Mesendoderm (in vitro differentiated cells): Measurements from ENCODE around the gene A4GNT.
"Not testable (repeated sequence)": the region's sequence is repeated elsewhere in the genome, so short reads cannot be mapped to it uniquely, and the experiment has no call there.

Experiments
- DNase-seq: peaks from one replicate; pipeline ENCODE4 v3.0.0; 2013
- H2AK5ac ChIP-seq: 2 replicates; pipeline ENCODE4 v1.6.1; 2013; ENCODE audit warnings: low read length, inconsistent platforms
- H2BK120ac ChIP-seq: 2 replicates; pipeline ENCODE4 v1.6.1; 2013; ENCODE audit warnings: low read depth, mild to moderate bottlenecking, low read length, moderate library complexity, mixed read lengths
- H2BK15ac ChIP-seq: replicated peaks from 2 replicates; pipeline ENCODE4 v1.6.1; 2013; ENCODE audit warnings: low read depth, mild to moderate bottlenecking, moderate library complexity
- H2BK5ac ChIP-seq: 2 replicates; pipeline ENCODE4 v1.6.1; 2013; ENCODE audit warnings: low read length, inconsistent platforms
- H3K18ac ChIP-seq: 2 replicates; pipeline ENCODE4 v1.6.1; 2013; ENCODE audit warnings: mild to moderate bottlenecking, low read length, mixed read lengths
- H3K23ac ChIP-seq: one replicate; pipeline ENCODE4 v1.6.1; 2013; ENCODE audit warnings: low read length
- H3K27ac ChIP-seq: 2 replicates; pipeline ENCODE4 v1.5.1; 2013; ENCODE audit warnings: low read depth, mild to moderate bottlenecking, inconsistent platforms, low read length, moderate library complexity
- H3K27me3 ChIP-seq: 2 replicates; pipeline ENCODE4 v1.6.1; 2013; ENCODE audit warnings: low read length, control low read depth, mild to moderate bottlenecking, inconsistent platforms; ENCODE audit not compliant: insufficient read depth, poor library complexity
- H3K36me3 ChIP-seq: 2 replicates; pipeline ENCODE4 v1.6.1; 2013; ENCODE audit warnings: low read length, inconsistent platforms; ENCODE audit not compliant: control insufficient read depth, insufficient read depth
- H3K4ac ChIP-seq: one replicate; pipeline ENCODE4 v1.6.1; 2013; ENCODE audit warnings: low read depth, mild to moderate bottlenecking, low read length, moderate library complexity
- H3K4me1 ChIP-seq: 2 replicates; pipeline ENCODE4 v1.6.1; 2013; ENCODE audit warnings: low read depth, low read length, inconsistent platforms; ENCODE audit not compliant: control insufficient read depth
- H3K4me2 ChIP-seq: 2 replicates; pipeline ENCODE4 v1.6.1; 2013; ENCODE audit warnings: low read length
- H3K4me3 ChIP-seq: 2 replicates; pipeline ENCODE4 v1.5.1; 2013; ENCODE audit warnings: mild to moderate bottlenecking, low read length
- H3K56ac ChIP-seq: one replicate; pipeline ENCODE4 v1.6.1; 2013; ENCODE audit warnings: low read length
- H3K79me1 ChIP-seq: 2 replicates; pipeline ENCODE4 v1.6.1; 2013; ENCODE audit warnings: low read length, inconsistent platforms
- H3K79me2 ChIP-seq: 2 replicates; pipeline ENCODE4 v1.6.1; 2013; ENCODE audit warnings: mild to moderate bottlenecking, low read length; ENCODE audit not compliant: control insufficient read depth, insufficient read depth
- H3K9ac ChIP-seq: 2 replicates; pipeline ENCODE4 v1.6.1; 2013; ENCODE audit warnings: low read length, inconsistent platforms
- H4K5ac ChIP-seq: one replicate; pipeline ENCODE4 v1.6.1; 2013; ENCODE audit warnings: low read length
- H4K8ac ChIP-seq: one replicate; pipeline ENCODE4 v1.6.1; 2013; ENCODE audit warnings: low read depth, mild to moderate bottlenecking, control low read depth, low read length, moderate library complexity
- WGBS: extraction: QIAGEN DNeasy Blood & Tissue Kit; methylation state at CpG from one replicate; pipeline ENCODE4 v1.1.7; 2013; ENCODE audit warnings: low lambda C conversion rate, missing lambda C conversion rate; ENCODE audit not compliant: insufficient coverage; ENCODE audit errors: extremely low coverage; 5-methylcytosine and 5-hydroxymethylcytosine counted together

Gene A4GNT

DNA sequence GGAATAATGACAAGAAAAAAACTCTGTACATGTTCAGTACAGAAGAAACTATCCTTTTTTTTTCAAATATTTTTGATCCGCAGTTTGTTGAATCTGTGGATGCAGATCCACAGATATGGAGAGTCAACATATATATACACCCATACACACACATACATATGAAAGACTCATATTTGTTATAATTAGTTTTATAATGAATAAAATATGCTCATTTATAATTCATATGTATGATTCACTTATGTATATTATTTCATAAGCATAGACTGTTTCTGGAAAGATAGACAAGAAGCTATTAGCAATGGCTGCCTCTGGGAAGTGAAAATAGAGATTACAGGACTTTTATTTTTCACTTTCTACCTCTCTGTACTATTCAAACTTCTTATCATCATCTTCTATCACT lies 26.6 kb downstream of the A4GNT start:
- H3K27ac ChIP-seq, result no peak overlapping the region
- H3K79me2 ChIP-seq, result no peaks in the 10 kb centered on the region
- no peak overlapping the region for H4K8ac ChIP-seq
- no peak overlapping the region for H3K9ac ChIP-seq
- no peak overlapping the region for H3K4me3 ChIP-seq
- no peak overlapping the region for H3K4ac ChIP-seq
- H2BK5ac ChIP-seq, result no peak overlapping the region
- DNase-seq, result no peak
- H3K79me1 ChIP-seq, result peaks cover 2% of the 10 kb centered on the region
- no peak overlapping the region for H3K18ac ChIP-seq
- H2AK5ac ChIP-seq, result no peak overlapping the region
- H3K4me2 ChIP-seq, result no peak overlapping the region
- H3K56ac ChIP-seq, result no peak overlapping the region
- no peak overlapping the region for H2BK15ac ChIP-seq
- no peaks in the 10 kb centered on the region for H3K27me3 ChIP-seq
- no peak overlapping the region for H3K23ac ChIP-seq
- H3K4me1 ChIP-seq, result no peaks in the 10 kb centered on the region
- H4K5ac ChIP-seq, result no peak overlapping the region
- no peak overlapping the region for H2BK120ac ChIP-seq
- WGBS, result no CpG with 5 or more reads among the region's 1 CpG
- H3K36me3 ChIP-seq, result no peaks in the 10 kb centered on the region

DNA sequence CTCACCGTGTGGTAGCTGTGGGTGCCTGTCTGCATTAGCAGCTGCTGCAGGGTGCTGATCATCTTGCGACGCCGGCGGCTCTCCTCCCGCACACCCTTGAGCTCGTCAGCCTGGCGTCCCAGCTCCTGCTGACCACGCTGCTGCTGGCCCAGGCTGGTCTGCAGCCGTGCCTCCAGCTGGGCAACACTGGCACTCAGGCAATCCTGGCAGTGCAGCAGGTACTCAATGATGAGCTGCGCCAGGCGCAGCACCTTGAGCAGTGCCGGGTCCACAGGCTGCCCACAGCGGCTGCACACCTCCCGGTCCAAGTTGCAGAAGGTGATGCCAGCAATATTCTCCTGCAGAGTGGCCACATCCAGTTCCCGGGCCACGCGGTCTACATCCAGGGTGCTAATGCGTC lies 28.7 kb downstream of the A4GNT start:
- Histone ChIP-seq H3K27me3 (no peaks in the 10 kb centered on the region), H2AK5ac (no peak overlapping the region), H3K36me3 (no peaks in the 10 kb centered on the region), H3K4me2 (no peak overlapping the region), H3K9ac (no peak overlapping the region), H3K4me3 (no peak overlapping the region), H2BK120ac (no peak overlapping the region), H3K79me2 (no peaks in the 10 kb centered on the region), H2BK15ac (no peak overlapping the region), H3K79me1 (peaks cover 2% of the 10 kb centered on the region), H3K18ac (no peak overlapping the region), H3K27ac (no peak overlapping the region), H4K5ac (no peak overlapping the region), H3K23ac (no peak overlapping the region), H2BK5ac (no peak overlapping the region), H3K4me1 (no peaks in the 10 kb centered on the region), H3K56ac (no peak overlapping the region), H4K8ac (no peak overlapping the region), H3K4ac (no peak overlapping the region)
- DNase-seq, result no peak
- WGBS, result no CpG with 5 or more reads among the region's 19 CpGs

DNA sequence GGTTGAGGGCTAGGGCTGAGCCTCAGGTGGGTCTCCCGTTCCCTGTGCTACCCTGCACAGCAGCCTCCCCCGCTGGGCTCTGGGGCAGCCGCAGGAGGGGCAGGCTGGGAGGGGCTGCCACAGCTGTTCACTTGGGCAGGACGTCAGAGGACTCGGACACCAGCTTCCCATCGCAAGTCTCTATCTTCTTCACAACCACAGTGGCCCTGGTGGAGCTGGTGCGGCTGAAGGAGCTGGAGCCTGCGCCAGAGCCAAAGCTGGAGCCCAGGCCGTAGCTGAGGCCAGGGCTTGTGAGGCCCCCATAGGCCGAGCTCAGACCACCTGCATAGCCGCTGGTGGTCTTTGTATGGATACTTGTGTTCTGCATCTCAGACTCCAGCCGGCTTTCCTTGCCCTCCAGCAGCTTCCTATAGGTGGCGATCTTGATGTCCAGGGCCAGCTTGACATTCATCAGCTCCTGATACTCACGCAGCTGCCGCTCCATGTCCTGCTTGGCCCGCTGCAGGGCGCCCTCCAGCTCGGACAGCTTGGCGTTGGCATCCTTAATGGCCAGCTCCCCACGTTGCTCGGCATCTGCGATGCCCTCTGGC lies 30.7 kb downstream of the A4GNT start:
- H3K18ac ChIP-seq, H3K79me2 ChIP-seq, H2AK5ac ChIP-seq, H4K8ac ChIP-seq, H3K4me3 ChIP-seq, H4K5ac ChIP-seq, H3K27ac ChIP-seq, H2BK120ac ChIP-seq, H3K4ac ChIP-seq, H3K23ac ChIP-seq, H3K79me1 ChIP-seq, H2BK5ac ChIP-seq, H3K9ac ChIP-seq, H3K4me2 ChIP-seq, H3K36me3 ChIP-seq, H2BK15ac ChIP-seq, H3K56ac ChIP-seq, H3K27me3 ChIP-seq, H3K4me1 ChIP-seq: not testable (repeated sequence)
- WGBS, result no CpG with 5 or more reads among the region's 22 CpGs
- peak; percentile 63 for DNase-seq

DNA sequence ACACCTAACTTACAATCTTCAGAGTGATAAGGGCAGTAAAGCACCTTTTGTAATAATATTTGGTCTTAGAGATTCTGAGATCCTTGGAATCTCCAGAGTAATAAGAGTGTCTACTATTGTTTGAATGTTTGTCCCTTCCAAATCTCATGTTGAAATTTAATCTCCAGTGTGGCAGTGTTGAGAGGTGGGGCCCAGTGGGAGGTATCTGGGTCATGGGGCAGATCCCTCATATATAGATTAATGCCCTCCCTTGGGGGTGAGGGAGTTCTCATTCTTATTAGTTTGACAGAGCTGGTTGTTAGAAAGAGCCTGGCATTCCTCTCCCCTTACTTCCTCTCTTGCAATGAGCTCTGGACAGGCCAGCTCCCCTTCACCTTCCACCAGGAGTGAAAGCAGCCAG lies 32.8 kb downstream of the A4GNT start:
- no peak overlapping the region for H3K9ac ChIP-seq
- no peaks in the 10 kb centered on the region for H3K36me3 ChIP-seq

DNA sequence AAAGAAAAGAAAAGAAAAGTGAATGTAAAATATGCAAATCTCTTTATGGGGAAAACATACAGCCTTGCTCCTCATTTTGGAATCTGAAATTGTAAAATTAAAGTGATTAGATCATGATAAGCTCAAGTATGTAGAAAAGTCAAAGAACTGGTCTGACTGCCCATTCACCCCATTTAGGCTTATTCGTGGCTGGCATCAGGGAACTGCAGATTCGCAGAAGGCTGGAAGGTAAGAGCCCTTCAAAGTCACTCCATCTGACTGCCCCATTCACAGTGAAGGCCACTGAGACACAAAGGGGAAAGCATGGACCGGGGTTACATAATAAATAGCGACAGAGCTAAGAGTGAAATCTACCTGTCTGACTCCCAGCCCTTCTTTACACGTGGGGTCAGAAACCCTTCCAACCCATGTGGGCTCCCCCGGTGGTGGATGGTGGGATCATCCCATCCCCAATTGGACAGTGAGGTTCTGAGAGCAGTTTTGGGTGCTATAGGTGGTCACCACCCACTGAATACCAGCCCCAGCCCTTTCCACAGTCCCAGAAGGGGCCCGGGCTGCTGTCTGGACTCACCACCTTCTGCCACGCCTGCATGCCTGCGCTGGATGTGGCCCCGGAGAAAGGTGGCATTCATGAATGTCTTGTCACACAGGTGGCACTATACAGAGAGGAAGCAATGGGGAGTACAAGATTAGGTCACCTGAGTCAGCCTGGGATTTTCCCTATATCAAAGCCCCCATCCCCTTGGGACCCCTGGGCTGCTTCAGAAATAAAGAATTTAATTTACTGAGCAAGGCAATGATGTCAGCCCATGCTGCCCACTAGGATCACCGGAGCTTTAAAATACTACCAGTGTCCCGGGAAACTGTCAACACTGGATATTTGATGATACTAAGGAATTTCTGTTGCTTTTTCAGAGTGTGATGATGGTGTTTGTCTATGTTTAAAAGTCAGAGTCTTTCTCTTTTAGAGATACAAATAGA lies 34.7 kb downstream of the A4GNT start:
- no CpG with 5 or more reads among the region's 12 CpGs for WGBS
- H3K27me3 ChIP-seq, result no peaks in the 10 kb centered on the region
- H3K27ac ChIP-seq, result no peak overlapping the region
- no peak overlapping the region for H4K8ac ChIP-seq
- H3K79me1 ChIP-seq, result no peaks in the 10 kb centered on the region
- H2BK15ac ChIP-seq, result no peak overlapping the region
- no peak overlapping the region for H2AK5ac ChIP-seq
- no peak overlapping the region for H3K4me2 ChIP-seq
- no peak overlapping the region for H3K9ac ChIP-seq
- H3K18ac ChIP-seq, result no peak overlapping the region
- H2BK120ac ChIP-seq, result no peak overlapping the region
- no peak overlapping the region for H2BK5ac ChIP-seq
- no peak overlapping the region for H3K23ac ChIP-seq
- H4K5ac ChIP-seq, result no peak overlapping the region
- H3K79me2 ChIP-seq, result no peaks in the 10 kb centered on the region
- H3K4me3 ChIP-seq, result no peak overlapping the region
- H3K56ac ChIP-seq, result no peak overlapping the region
- no peaks in the 10 kb centered on the region for H3K36me3 ChIP-seq
- no peak overlapping the region for H3K4ac ChIP-seq
- no peaks in the 10 kb centered on the region for H3K4me1 ChIP-seq
- DNase-seq, result peak; percentile 56

More for the DNA sequence above, 32.8 kb downstream of the A4GNT start:
- Histone ChIP-seq H3K23ac (no peak overlapping the region), H4K8ac (no peak overlapping the region), H3K4me2 (no peak overlapping the region), H4K5ac (no peak overlapping the region), H3K56ac (no peak overlapping the region), H3K4me3 (no peak overlapping the region), H2AK5ac (no peak overlapping the region), H3K4me1 (no peaks in the 10 kb centered on the region), H3K79me1 (no peaks in the 10 kb centered on the region), H2BK120ac (no peak overlapping the region), H2BK5ac (no peak overlapping the region), H3K4ac (no peak overlapping the region), H3K27ac (no peak overlapping the region), H3K79me2 (no peaks in the 10 kb centered on the region), H2BK15ac (no peak overlapping the region), H3K18ac (no peak overlapping the region), H3K27me3 (no peaks in the 10 kb centered on the region)
- no peak for DNase-seq
